Smooth muscle cell (in vitro differentiated cells): ENCODE data around the gene BRPF1. TPM values are rescaled to one million over a fixed set of nuclear protein-coding genes. Genes with fewer than 3 reads are reported as not detected.

ENCODE experiments used
- DNase-seq: peaks from one replicate; lab custom pipeline; 2025; ENCODE audit not compliant: unreplicated experiment; lab: John Stamatoyannopoulos, UW
- H2AFZ ChIP-seq: fragments of 200-600 bp; sonication (generic); 2 replicates; pipeline ENCODE4 v1.6.0; 2016; ENCODE audit warnings: antibody characterized with exemption, low read depth, mild to moderate bottlenecking
- H3F3A ChIP-seq: fragments of 200-600 bp; sonication (generic); 2 replicates; pipeline ENCODE4 v1.6.0; 2017; ENCODE audit warnings: antibody characterized with exemption, low read depth
- H3K27ac ChIP-seq: fragments of 200-600 bp; sonication (generic); 2 replicates; pipeline ENCODE4 v1.5.1; 2016; ENCODE audit warnings: low read depth, mild to moderate bottlenecking
- H3K27me3 ChIP-seq: fragments of 200-600 bp; sonication (generic); 2 replicates; pipeline ENCODE4 v1.6.1; 2016; ENCODE audit warnings: low read depth, mild to moderate bottlenecking
- H3K36me3 ChIP-seq: fragments of 200-600 bp; sonication (generic); 2 replicates; pipeline ENCODE4 v1.5.1; 2016; ENCODE audit warnings: low read depth
- H3K4me1 ChIP-seq: fragments of 200-600 bp; sonication (generic); 2 replicates; pipeline ENCODE4 v1.5.1; 2016; ENCODE audit warnings: low read depth
- H3K4me2 ChIP-seq: fragments of 200-600 bp; sonication (generic); 2 replicates; pipeline ENCODE4 v1.6.0; 2016; ENCODE audit warnings: mild to moderate bottlenecking
- H3K4me3 ChIP-seq: fragments of 200-600 bp; sonication (generic); 2 replicates; pipeline ENCODE4 v1.5.1; 2016; ENCODE audit warnings: mild to moderate bottlenecking
- H3K79me2 ChIP-seq: fragments of 200-600 bp; sonication (generic); 2 replicates; pipeline ENCODE4 v1.6.0; 2016; ENCODE audit warnings: low read depth, mild to moderate bottlenecking
- H3K9ac ChIP-seq: fragments of 200-600 bp; sonication (generic); 2 replicates; pipeline ENCODE4 v1.6.0; 2016; ENCODE audit warnings: low read depth
- H3K9me3 ChIP-seq: fragments of 200-600 bp; sonication (generic); replicated peaks from 2 replicates; pipeline ENCODE4 v1.5.1; 2016; ENCODE audit warnings: low read depth
- H4K20me1 ChIP-seq: fragments of 200-600 bp; sonication (generic); 2 replicates; pipeline ENCODE4 v1.6.0; 2016; ENCODE audit warnings: low read depth
- whole genome bisulfite sequencing: methylation state at CpG from one replicate; pipeline ENCODE4 v1.1.7; 2016; ENCODE audit warnings: low lambda C conversion rate; 5-methylcytosine and 5-hydroxymethylcytosine counted together
- polyA plus RNA-seq: library from polyadenylated mRNA; unstranded; fragments of >200 nt; fragmentation: Nextera tagmentation; extraction: Ambion mirVana; gene quantifications from 2 replicates; pipeline ENCODE4 v1.2.1, GENCODE V29; 2016
- total RNA-seq: library from RNA; depleted of rRNA; stranded (reverse); fragments of >200 nt; gene quantifications from 2 replicates; pipeline ENCODE4 v1.2.3, GENCODE V29; 2014
- TF ChIP-seq, protein P1 (sequence below): fragments of 200-600 bp; sonication (generic); IDR thresholded peaks from 2 replicates; pipeline ENCODE4 v1.5.1; 2017; ENCODE audit warnings: borderline replicate concordance, mild to moderate bottlenecking, antibody characterized with exemption; ENCODE audit not compliant: insufficient read depth, poor library complexity, severe bottlenecking

BRPF1 gene
- total and polyA plus RNA-seq, 2 experiments from 2014 or later: 13.9 to 17.1 TPM

DNA sequence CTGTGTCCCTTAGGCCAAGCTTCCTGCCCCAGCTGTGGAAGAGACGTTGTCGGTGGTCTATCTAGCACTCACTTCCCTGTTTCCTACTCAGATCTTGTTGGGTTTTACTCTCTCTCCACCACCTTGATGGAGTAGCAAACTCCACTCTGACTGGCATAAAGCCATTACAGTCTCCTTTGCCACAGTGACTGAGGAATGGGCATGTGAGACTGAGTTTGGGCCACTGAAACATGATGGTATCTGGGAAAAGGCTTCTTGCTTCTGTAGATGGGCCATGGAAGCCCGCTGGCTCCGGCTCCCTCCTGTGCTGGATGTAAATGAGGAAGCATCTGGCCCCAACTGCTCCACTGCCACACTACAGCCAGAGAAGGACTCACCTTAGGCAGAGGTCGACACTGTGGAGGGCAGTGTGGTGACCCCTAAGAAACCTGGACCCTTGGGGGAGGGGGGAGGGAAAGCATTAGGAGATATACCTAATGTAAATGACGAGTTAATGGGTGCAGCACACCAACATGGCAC, 47.6 kb downstream of the BRPF1 start:
- Histone ChIP-seq H3K27me3 (no peaks in the 10 kb centered on the region), H3F3A (no peaks in the 10 kb centered on the region), H3K4me1 (no peaks in the 10 kb centered on the region), H3K9ac (no peak overlapping the region), H3K36me3 (no peaks in the 10 kb centered on the region), H2AFZ (no peak overlapping the region), H3K9me3 (no peaks in the 10 kb centered on the region), H3K79me2 (no peaks in the 10 kb centered on the region), H4K20me1 (peaks cover 7% of the 10 kb centered on the region), H3K27ac (no peak overlapping the region), H3K4me2 (no peak overlapping the region), H3K4me3 (no peak overlapping the region)
- DNase-seq: no peak
- TF ChIP-seq, protein P1, sequence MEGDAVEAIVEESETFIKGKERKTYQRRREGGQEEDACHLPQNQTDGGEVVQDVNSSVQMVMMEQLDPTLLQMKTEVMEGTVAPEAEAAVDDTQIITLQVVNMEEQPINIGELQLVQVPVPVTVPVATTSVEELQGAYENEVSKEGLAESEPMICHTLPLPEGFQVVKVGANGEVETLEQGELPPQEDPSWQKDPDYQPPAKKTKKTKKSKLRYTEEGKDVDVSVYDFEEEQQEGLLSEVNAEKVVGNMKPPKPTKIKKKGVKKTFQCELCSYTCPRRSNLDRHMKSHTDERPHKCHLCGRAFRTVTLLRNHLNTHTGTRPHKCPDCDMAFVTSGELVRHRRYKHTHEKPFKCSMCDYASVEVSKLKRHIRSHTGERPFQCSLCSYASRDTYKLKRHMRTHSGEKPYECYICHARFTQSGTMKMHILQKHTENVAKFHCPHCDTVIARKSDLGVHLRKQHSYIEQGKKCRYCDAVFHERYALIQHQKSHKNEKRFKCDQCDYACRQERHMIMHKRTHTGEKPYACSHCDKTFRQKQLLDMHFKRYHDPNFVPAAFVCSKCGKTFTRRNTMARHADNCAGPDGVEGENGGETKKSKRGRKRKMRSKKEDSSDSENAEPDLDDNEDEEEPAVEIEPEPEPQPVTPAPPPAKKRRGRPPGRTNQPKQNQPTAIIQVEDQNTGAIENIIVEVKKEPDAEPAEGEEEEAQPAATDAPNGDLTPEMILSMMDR: no peak
- 95% methylated on average over 6 of the region's 6 CpGs for WGBS

DNA sequence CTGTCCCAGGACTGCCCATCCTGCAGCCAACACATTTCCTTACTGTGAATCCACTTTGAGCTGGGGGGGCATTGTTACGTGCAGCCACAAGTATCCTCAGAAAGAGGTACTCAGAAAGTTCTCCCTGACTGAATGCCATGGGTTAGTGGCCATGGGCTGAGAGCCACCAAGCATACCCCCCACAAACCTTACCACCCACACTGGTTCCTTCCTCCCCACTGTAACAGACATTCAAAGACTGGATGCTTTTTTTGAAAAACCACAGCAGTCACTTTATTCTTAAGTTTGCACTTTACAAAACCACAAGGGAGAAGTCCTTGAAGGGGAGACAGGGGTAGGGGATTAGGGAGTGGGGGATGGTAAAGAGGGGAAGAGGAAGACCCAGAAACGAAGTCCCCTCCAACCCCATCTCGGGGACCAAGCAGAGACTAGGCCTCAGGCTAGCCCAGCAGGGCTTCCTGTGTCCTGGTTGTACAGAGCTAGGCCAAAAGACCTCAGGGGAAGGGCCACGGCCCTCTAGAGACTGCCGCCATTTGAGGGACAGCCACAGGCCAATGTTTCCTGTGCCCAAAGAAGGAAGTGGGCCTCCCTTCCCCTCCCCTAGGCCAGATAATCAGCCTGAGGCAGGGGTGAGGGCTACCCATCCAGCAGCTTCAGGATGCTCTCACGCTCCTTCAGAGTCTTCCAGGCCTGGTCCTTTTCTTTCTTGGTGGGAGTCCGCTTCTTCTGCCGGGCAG, 48.4 kb downstream of the BRPF1 start:
- TF ChIP-seq, protein P1: no peak
- H3F3A ChIP-seq: no peaks in the 10 kb centered on the region
- no peak overlapping the region for H3K9ac ChIP-seq
- H3K36me3 ChIP-seq: no peaks in the 10 kb centered on the region
- no peak for DNase-seq
- no peaks in the 10 kb centered on the region for H3K4me1 ChIP-seq
- H3K4me2 ChIP-seq: no peak overlapping the region
- no peaks in the 10 kb centered on the region for H3K27me3 ChIP-seq
- 89% methylated on average over 8 of the region's 8 CpGs for WGBS
- no peaks in the 10 kb centered on the region for H3K79me2 ChIP-seq
- no peak overlapping the region for H2AFZ ChIP-seq
- H3K9me3 ChIP-seq: no peaks in the 10 kb centered on the region
- H3K27ac ChIP-seq: no peak overlapping the region
- H4K20me1 ChIP-seq: peaks cover 7% of the 10 kb centered on the region
- no peak overlapping the region for H3K4me3 ChIP-seq

DNA sequence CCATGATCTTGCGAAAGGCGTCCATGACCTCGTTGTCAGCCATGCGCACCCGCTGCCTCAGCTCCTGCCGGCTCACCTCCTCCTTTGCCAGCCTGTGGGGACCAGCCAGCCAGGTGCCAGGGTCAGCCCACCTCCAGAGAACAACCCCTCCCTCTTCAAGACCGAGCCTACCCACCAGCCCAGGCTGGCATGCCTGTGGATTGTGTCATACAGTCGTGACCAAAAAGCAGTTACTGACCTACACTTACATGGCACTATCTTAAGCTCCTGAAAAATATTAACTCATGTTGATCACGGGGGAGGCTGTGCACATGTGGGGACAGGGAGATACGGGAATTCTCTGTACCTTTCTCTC, 48.9 kb downstream of the BRPF1 start:
- Histone ChIP-seq H3K36me3 (no peaks in the 10 kb centered on the region), H3F3A (no peaks in the 10 kb centered on the region), H3K9ac (no peak overlapping the region), H3K79me2 (no peaks in the 10 kb centered on the region), H3K4me3 (no peak overlapping the region), H2AFZ (no peak overlapping the region), H3K9me3 (no peaks in the 10 kb centered on the region), H3K27me3 (no peaks in the 10 kb centered on the region), H3K4me1 (no peaks in the 10 kb centered on the region), H3K27ac (no peak overlapping the region), H4K20me1 (peaks cover 7% of the 10 kb centered on the region), H3K4me2 (no peak overlapping the region)
- DNase-seq: no peak
- TF ChIP-seq, protein P1: no peak
- 91% methylated on average over 10 of the region's 10 CpGs for WGBS

DNA sequence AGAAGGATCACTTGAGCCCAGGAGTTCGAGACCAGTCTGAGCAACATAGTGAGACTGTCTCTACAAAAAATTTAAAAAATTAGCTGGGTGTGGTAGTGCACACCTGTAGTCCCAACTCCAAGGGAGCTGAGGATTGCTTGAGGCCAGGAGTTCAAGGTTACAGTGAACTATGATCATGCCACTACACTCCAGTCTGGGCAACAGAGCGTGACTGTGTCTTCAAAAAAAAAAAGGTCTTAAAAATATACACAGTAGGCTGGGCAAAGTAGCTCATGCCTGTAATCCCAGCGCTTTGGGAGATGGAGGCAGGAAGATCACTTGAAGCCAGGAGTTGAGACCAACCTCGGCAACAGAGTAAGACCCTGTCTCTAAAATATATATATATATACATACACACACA, 49.4 kb downstream of the BRPF1 start:
- Histone ChIP-seq H3K4me1 (no peaks in the 10 kb centered on the region), H3K27ac (no peak overlapping the region), H3K9ac (no peak overlapping the region), H3K79me2 (no peaks in the 10 kb centered on the region), H2AFZ (no peak overlapping the region), H3K4me3 (no peak overlapping the region), H3F3A (no peaks in the 10 kb centered on the region), H4K20me1 (peaks cover 7% of the 10 kb centered on the region), H3K27me3 (no peaks in the 10 kb centered on the region), H3K9me3 (no peaks in the 10 kb centered on the region), H3K4me2 (no peak overlapping the region), H3K36me3 (no peaks in the 10 kb centered on the region)
- WGBS: 98% methylated on average over 4 of the region's 4 CpGs
- TF ChIP-seq, protein P1: no peak
- DNase-seq: no peak
